Panc1 (cell line): Measurements from ENCODE around the gene HECTD3. TPM values are rescaled to one million over a fixed set of nuclear protein-coding genes. Genes with fewer than 3 reads are reported as not detected.
A peak's percentile ranks its signal among the peaks of the same experiment; 100 is the strongest.

ENCODE experiments used
- ATAC-seq: fragments of 200-7000 bp; cut with Tn5 transposase; 2 replicates; pipeline ENCODE4 v1.9.1; 2020; ENCODE audit warnings: mild to moderate bottlenecking, moderate library complexity
- BruUV-seq: library from RNA; stranded (reverse); fragments of 400-500 nt; replicated peaks from 2 replicates; lab custom pipeline; 2021; lab: Mats Ljungman, UMichigan
- CTCF ChIA-PET: fragments of 300-600 bp; sonication (Branson Sonifier 250); formaldehyde crosslinking; loops from one replicate; lab custom pipeline; 2022; ENCODE audit warnings: antibody characterized with exemption; lab: Charles Lee
- POLR2A ChIA-PET: fragments of 300-600 bp; sonication (Branson Sonifier 250); formaldehyde crosslinking; loops from one replicate; lab custom pipeline; 2022; ENCODE audit warnings: antibody characterized with exemption; lab: Charles Lee
- DNase-seq: peaks from one replicate; pipeline ENCODE4 v3.0.0-alpha.2; 2010; ENCODE audit warnings: low read depth, low spot score
- H3K27ac ChIP-seq: 2 replicates; pipeline ENCODE4 v1.5.1; 2011; ENCODE audit warnings: mild to moderate bottlenecking, low read length, inconsistent platforms
- H3K27me3 ChIP-seq: fragments of 200-500 bp; sonication (Bioruptor generic); 2 replicates; pipeline ENCODE4 v1.6.0; 2014; ENCODE audit warnings: low read length, inconsistent platforms; ENCODE audit not compliant: control insufficient read depth, insufficient read depth
- H3K36me3 ChIP-seq: fragments of 200-500 bp; sonication (Bioruptor generic); 2 replicates; pipeline ENCODE4 v1.5.1; 2014; ENCODE audit warnings: inconsistent platforms, mild to moderate bottlenecking, low read length, moderate library complexity; ENCODE audit not compliant: control insufficient read depth, insufficient read depth
- H3K4me1 ChIP-seq: 2 replicates; pipeline ENCODE4 v1.5.1; 2011; ENCODE audit warnings: inconsistent platforms, mild to moderate bottlenecking, low read length, moderate library complexity; ENCODE audit not compliant: control insufficient read depth, insufficient read depth
- H3K4me3 ChIP-seq, 2 experiments: 2 replicates each; pipeline ENCODE4 v1.5.1; 2011 to 2012; ENCODE audit warnings: low read depth in 2 of 2, low read length in 2 of 2, mild to moderate bottlenecking in 2 of 2, inconsistent platforms in 1 of 2, moderate library complexity in 1 of 2
- H3K9me3 ChIP-seq: fragments of 200-500 bp; sonication (Bioruptor generic); 2 replicates; pipeline ENCODE4 v1.5.1; 2014; ENCODE audit warnings: low read depth, mild to moderate bottlenecking, inconsistent platforms, low read length, moderate library complexity; ENCODE audit not compliant: control insufficient read depth, insufficient read depth
- POLR2AphosphoS5 ChIP-seq: IDR thresholded peaks from 2 replicates; pipeline ENCODE4 v1.6.1; 2012; ENCODE audit warnings: mild to moderate bottlenecking, low read depth, low read length, moderate library complexity
- SIN3A ChIP-seq: IDR thresholded peaks from 2 replicates; pipeline ENCODE4 v1.6.1; 2012; ENCODE audit warnings: low read depth, mild to moderate bottlenecking, low read length, moderate library complexity, borderline replicate concordance; ENCODE audit not compliant: insufficient read depth
- TCF7L2 ChIP-seq: IDR thresholded peaks from 2 replicates; pipeline ENCODE4 v1.6.1; 2011; ENCODE audit warnings: mild to moderate bottlenecking, low read depth, low read length, inconsistent platforms
- in situ Hi-C: cut with HindIII; loops from 2 replicates; pipeline ENCODE4 v1.10.0; 2016; ENCODE audit warnings: low sequenced_read_pairs, low pct_unique_long_range_greater_than_20kb
- intact Hi-C: fragments of 100-400 bp; cut with micrococcal nuclease; formaldehyde crosslinking; loops from one replicate; pipeline ENCODE4 v1.10.0; 2022; ENCODE audit not compliant: unreplicated experiment
- total RNA-seq: library from RNA; stranded (reverse); gene quantifications from one replicate; pipeline ENCODE4 v1.2.1, GENCODE V29; 2021; ENCODE audit not compliant: unreplicated experiment
- TF ChIP-seq, protein P1 (sequence below), 2 experiments: IDR thresholded peaks; 2 replicates each; pipeline ENCODE4 v1.6.1; 2011 to 2012; ENCODE audit warnings: low read depth in 2 of 2, control low read depth in 1 of 2, low read length in 1 of 2, mild to moderate bottlenecking in 1 of 2, moderate library complexity in 1 of 2; ENCODE audit not compliant: insufficient read depth in 1 of 2
- TF ChIP-seq, protein P2 (sequence below): fragments of 450-650 bp; IDR thresholded peaks from 2 replicates; pipeline ENCODE4 v1.5.1; 2017; ENCODE audit warnings: mild to moderate bottlenecking

HECTD3 gene
- total RNA-seq, 1 experiment from 2014 or later, result 27.2 TPM

DNA sequence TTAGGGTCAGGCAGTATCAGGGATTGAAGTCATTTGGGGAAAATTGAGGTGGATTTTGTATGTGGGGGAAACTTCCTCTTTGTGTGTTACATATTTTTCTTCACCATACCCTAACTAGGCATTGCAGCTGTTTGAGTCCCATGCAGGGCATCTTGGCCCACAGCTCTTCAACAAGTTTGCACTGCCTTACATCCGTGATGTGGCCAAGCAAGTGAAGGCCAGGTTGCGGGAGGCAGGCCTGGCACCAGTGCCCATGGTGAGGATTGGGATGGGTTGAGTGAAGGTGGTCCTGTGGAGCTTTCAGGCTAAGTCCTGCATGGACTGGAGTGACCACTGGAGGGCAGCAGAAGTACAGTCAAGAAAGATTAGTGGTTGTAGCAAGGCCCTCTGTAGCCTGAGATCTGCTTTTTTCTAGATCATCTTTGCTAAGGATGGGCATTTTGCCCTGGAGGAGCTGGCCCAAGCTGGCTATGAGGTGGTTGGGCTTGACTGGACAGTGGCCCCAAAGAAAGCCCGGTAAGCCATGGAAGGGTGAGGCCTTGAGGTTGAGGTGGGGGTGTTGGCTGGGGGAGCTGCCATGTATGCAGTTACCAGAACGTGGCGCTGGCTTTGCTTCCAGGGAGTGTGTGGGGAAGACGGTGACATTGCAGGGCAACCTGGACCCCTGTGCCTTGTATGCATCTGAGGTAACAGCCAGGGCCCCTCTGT lies 3.4 kb upstream of the HECTD3 start:
- H3K36me3 ChIP-seq, result no peaks in the 10 kb centered on the region
- no TSS peak for BruUV-seq
- H3K4me1 ChIP-seq, result peaks cover 17% of the 10 kb centered on the region
- TF ChIP-seq, protein P1, sequence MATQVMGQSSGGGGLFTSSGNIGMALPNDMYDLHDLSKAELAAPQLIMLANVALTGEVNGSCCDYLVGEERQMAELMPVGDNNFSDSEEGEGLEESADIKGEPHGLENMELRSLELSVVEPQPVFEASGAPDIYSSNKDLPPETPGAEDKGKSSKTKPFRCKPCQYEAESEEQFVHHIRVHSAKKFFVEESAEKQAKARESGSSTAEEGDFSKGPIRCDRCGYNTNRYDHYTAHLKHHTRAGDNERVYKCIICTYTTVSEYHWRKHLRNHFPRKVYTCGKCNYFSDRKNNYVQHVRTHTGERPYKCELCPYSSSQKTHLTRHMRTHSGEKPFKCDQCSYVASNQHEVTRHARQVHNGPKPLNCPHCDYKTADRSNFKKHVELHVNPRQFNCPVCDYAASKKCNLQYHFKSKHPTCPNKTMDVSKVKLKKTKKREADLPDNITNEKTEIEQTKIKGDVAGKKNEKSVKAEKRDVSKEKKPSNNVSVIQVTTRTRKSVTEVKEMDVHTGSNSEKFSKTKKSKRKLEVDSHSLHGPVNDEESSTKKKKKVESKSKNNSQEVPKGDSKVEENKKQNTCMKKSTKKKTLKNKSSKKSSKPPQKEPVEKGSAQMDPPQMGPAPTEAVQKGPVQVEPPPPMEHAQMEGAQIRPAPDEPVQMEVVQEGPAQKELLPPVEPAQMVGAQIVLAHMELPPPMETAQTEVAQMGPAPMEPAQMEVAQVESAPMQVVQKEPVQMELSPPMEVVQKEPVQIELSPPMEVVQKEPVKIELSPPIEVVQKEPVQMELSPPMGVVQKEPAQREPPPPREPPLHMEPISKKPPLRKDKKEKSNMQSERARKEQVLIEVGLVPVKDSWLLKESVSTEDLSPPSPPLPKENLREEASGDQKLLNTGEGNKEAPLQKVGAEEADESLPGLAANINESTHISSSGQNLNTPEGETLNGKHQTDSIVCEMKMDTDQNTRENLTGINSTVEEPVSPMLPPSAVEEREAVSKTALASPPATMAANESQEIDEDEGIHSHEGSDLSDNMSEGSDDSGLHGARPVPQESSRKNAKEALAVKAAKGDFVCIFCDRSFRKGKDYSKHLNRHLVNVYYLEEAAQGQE (IDR thresholded peaks at IDR 0.05; ENCODE audit: insufficient read depth in 1 of 2, low read depth in 2 of 2, low read length in 1 of 2), result no peak
- TF ChIP-seq TCF7L2 (no peak), POLR2AphosphoS5 (no peak), SIN3A (no peak)
- TF ChIP-seq, protein P2, sequence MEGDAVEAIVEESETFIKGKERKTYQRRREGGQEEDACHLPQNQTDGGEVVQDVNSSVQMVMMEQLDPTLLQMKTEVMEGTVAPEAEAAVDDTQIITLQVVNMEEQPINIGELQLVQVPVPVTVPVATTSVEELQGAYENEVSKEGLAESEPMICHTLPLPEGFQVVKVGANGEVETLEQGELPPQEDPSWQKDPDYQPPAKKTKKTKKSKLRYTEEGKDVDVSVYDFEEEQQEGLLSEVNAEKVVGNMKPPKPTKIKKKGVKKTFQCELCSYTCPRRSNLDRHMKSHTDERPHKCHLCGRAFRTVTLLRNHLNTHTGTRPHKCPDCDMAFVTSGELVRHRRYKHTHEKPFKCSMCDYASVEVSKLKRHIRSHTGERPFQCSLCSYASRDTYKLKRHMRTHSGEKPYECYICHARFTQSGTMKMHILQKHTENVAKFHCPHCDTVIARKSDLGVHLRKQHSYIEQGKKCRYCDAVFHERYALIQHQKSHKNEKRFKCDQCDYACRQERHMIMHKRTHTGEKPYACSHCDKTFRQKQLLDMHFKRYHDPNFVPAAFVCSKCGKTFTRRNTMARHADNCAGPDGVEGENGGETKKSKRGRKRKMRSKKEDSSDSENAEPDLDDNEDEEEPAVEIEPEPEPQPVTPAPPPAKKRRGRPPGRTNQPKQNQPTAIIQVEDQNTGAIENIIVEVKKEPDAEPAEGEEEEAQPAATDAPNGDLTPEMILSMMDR, result peak; percentile 92
- H3K27ac ChIP-seq, result no peak overlapping the region
- H3K9me3 ChIP-seq, result no peaks in the 10 kb centered on the region
- peak; percentile 79 for DNase-seq
- no peaks in the 10 kb centered on the region for H3K27me3 ChIP-seq
- no peak overlapping the region for H3K4me3 ChIP-seq
- ChIA-PET POLR2A (no interaction called here), CTCF (interaction anchor here (0.6 to 1.8 kb wide), 4 partner anchors 286 to 312 kb away, joined by 3 to 9 read pairs (median 8); no protein-coding TSS in a partner anchor)
- intact Hi-C loops, result loop anchor here (5.0 to 10.0 kb wide), 3 partner anchors 177 to 478 kb away; partner anchors contain the start of genes TESK2 and ZSWIM5
- in situ Hi-C loops, result no loop called here
- 0 out of 2 replicates have a peak, but pooled peaks have one; percentile 23 for ATAC-seq

DNA sequence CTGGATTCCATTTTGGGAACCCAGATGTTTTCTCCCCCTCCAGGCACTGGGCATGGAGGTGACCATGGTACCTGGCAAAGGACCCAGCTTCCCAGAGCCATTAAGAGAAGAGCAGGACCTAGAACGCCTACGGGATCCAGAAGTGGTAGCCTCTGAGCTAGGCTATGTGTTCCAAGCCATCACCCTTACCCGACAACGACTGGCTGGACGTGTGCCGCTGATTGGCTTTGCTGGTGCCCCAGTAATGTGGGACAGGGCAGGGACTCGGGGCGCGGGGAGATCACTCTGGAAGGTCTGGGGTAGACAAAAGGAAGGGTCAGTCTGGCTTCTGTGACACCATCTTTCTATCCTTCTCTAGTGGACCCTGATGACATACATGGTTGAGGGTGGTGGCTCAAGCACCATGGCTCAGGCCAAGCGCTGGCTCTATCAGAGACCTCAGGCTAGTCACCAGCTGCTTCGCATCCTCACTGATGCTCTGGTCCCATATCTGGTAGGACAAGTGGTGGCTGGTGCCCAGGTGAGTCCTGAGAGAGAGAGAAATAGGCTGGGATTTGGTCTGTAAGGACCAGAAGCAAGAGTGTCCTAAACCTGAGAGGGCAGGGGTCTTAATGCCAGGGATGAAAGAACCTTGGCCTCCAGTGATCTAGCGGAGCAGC lies 2.6 kb upstream of the HECTD3 start:
- no peaks in the 10 kb centered on the region for H3K9me3 ChIP-seq
- H3K27ac ChIP-seq, result peak overlapping the region; percentile 80; the same call in 1 of the 2 replicates
- H3K4me1 ChIP-seq, result peaks cover 17% of the 10 kb centered on the region
- ATAC-seq, result no peak
- TF ChIP-seq, protein P1 (IDR thresholded peaks at IDR 0.05; ENCODE audit: insufficient read depth in 1 of 2, low read depth in 2 of 2, low read length in 1 of 2), result no peak
- TF ChIP-seq, protein P2, result no peak
- TF ChIP-seq SIN3A (no peak), POLR2AphosphoS5 (no peak), TCF7L2 (no peak)
- in situ Hi-C loops, result no loop called here
- no TSS peak for BruUV-seq
- no peaks in the 10 kb centered on the region for H3K27me3 ChIP-seq
- intact Hi-C loops, result loop anchor here (5.0 to 10.0 kb wide), 3 partner anchors 176 to 479 kb away; partner anchors contain the start of genes TESK2 and ZSWIM5
- H3K4me3 ChIP-seq, result no peak overlapping the region
- H3K36me3 ChIP-seq, result no peaks in the 10 kb centered on the region; the same call in 1 of the 2 replicates
- POLR2A ChIA-PET, result no interaction called here
- CTCF ChIA-PET, result interaction anchor here (0.6 to 1.8 kb wide), 5 partner anchors 287 to 478 kb away, joined by 3 to 9 read pairs (median 7); no protein-coding TSS in a partner anchor
- DNase-seq, result no peak
